Inflammatory macrophage (primary cell): ENCODE measurements around the gene CDH5.

Experiments used
- DNase-seq, 2 donors: peaks; one replicate each; pipeline ENCODE4 v3.0.0-alpha.2; 2020 to 2022

The CDH5 gene

DNA sequence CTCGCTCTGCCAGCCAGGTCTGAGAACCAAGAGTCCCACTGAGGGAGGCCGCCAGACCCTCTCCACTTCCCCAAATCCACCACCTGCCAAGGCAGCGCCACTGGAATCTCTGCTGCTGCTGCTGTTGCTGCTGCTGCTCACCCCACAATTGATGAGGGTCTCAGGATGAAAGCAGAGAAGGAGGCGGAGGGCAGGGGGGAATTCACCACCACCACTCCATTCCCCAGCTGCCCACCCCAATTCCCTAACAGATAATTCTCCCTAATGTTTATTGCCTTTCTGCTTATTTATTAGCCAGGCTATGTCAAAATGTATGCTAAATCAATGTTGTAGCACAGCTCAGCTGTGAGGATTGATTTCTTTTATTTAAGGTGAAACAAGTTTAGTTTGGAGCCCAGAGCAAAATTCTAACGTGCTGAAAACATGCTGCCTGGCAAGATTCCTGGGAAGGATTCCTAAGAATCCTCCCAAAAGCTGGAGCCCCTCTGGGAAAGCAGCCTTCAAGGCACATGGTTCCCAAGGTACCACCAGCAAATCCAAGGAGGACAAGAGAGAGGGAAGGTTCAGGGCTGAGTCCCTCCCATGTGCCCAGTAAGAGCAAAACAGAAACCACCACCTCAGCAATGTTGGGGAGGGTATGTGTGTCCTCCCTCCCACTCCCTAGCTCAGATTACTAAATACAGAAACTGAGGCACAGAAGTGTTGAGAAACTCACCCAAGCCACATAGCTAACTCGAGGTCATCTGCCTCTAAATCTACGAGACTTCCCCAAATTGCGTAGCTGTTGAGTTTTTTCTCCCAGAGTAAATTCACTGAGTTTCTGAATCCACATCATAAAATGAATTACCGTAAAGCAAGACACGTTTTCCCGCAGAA lies 12.2 kb upstream of the CDH5 start:
- peak; percentile 41 to 64 for DNase-seq

DNA sequence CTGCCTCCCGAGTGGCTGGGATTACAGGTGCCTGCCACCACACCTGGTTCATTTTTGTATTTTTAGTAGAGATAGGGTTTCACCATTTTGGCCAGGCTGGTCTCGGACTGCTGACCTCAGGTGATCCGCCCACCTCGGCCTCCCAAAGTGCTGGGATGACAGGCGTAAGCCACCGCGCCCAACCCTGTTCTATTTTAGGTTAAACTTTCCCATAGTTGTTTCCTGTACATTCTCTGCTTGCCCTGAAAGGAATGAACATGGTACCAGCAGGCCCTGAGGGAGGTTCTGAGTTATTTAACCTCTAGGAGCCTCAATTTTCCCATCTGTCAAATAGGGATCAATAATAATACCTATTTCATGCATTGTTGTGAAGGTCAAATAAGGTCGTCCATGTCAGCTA lies 11.0 kb upstream of the CDH5 start:
- no peak for DNase-seq

DNA sequence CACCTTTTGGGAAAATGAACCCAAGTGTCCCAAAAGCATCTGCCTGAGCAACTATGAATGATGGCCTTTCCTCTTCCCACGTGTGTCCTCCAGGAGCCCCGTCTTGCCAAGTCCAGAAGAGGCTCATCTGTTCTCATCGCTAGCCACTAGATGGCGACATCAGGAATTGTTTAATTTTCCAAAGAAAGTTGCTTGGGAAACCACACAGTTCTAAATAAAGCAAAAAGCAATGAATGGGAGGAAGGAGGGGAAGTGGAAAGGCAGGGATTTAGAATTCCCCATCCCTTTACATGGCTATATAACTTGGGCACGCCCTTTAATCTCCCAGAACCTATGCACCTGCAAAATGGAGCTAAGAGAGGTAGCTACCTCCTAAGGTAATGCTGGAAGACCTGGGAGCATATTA lies 9.0 kb upstream of the CDH5 start:
- peak; percentile 62 to 68 for DNase-seq

DNA sequence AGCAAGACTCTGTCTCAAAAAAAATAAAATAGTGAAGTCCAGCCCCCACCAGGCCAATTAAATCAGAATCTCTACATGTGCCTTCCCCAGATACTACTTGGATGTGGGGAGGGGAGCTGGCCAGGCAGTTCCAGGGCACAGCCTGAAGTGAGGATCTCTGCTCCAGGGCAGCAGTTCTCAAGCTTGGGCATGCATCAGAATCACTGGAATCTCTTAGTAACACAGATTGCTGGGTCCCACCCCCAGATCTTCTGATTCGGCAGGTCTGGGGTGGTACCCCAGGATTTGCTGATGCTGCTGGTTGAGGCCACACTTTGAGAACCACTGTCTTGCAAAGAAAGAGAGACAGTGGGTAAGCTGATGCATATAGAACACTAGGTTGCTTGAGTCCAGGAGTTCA lies 8.3 kb upstream of the CDH5 start:
- no peak for DNase-seq

DNA sequence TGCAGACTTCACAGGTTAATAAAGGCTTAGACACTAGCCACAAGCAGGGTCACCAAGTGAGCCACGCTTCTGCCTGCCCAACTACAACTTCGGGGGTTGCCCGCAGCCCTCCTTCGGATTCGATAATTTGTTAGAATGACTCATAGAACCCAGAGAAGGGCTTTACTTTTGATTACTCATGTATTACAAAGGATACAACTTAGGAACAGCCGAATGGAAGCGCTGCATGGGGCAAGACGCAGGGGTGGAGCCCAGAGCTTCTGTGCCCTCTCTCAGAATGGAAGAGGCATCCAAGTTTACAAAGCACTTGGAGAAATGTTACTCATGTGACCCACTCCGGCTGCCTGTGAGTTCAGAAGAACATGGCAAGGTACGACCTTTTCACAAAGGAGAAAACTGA lies 7.5 kb upstream of the CDH5 start:
- no peak for DNase-seq

DNA sequence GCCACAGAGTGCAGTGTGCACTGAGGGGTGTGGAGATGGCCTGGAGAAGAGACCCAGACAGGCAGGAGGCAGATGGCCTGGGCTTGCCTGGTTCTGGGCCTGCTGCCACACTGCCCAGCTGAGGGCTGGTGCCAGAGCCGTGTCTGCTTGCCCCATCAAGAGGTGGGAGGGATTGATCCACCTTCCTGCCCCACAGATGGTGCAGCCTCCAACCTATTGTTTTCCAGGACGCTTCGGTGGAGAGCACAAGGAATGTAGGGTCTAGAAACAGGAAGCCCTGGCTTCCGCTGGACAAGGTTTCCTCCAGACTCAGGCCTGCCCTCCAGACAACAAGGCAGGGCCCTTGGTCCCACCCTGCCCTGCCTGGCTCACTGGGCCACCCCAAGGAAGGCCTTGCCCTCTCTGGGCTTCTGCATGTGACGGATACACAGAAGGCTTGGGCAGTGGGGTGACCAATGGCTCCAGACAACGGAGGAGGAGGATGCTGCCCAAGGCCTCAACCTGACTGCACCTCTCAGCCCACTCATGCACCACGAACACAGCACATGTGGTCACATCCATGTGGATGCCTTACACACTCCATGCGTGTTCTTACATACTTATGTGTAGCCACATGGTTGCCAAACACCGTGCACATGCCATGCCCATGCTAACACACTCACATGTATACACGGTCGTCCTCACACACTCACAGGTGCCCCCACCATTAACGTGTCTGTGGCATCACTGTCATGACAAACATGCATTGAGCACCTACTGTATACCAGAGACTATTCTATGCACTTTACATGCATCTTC lies 6.5 kb upstream of the CDH5 start:
- DNase-seq: no peak

DNA sequence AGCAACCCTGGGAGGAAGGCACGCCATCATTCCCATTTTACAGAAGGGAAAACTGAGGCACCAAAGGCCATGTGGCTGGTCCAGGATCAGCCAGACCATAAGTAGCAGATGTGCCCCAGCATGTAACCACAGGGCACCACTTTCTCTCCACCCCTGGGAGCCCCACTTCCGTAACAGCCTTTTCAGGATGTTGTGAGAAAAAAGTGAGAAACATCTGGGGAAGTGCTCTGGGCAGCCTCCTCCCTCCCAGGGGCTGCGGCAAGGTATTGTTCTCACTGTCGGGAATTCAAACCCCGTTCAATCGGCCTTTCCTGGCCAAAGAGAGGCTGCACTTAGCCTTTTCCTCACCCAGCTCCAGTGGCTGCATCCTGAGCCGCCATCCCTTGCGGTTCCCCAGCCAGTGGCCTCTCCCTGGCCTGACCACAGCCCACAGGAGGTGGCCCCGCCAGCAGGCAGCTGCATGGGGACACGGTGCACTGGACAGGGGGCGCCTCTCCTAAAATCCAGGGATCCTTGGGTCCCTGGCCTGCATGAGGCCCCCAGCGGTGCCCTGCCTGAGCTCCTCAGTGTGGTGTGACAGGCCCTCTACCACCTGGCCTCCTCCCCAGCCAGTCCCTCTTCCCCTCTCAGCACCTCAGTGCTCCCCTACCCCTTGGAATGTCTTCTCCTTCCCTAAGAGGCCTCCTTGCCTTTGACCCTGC lies 5.7 kb upstream of the CDH5 start:
- peak in 1 of 2 donors; percentile 21 for DNase-seq

DNA sequence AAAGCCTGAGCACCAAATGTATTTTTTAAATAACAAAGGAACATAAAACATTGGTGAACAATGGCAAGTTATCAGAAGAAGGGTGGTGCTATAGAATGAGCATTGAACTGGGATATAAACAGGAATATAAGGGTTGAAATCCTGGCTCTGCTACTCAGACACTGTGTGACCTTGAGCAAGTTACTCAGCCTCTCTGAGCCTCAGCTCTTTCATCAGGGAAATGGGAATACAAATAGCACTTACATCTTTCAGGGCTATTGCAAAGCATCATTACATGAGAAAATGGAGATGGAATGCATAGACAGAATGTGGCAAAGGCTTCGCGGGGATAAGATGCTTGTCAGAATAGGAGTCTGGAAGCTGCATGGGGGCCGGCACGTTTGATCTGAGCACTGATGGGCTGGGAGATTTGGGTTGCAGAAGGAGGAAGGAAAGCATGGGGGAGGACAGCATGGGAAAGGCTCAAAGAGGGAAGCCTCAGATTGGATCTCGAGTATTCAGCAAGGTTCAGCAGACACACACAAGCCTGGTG lies 4.8 kb upstream of the CDH5 start:
- no peak for DNase-seq

DNA sequence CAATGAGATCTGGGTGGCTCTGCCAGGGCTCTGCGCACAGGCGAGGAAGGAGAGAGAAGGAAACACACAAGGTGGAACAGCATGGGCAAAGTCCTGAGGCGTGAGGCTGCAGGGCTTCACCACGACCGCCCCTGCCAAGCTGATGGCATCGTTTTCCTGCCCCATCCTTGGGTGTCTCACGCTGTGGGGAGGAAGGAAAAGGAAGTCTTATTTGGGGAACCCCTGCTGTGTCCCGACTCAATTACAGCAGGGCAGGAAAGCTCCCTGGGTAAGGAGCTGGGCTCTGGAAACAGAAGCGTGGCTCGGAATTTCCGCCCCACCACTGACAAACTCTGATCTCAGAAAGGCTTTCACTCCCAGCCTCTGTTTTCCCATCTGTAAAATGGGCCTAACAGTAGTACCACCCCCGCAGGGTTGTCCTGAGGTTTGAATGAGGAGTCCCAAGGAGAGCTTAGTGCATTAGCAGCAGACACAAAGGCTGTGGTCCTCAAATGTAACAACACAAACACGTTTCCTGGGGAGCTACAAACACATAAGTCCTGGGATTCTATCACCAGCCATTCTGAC lies 3.2 kb upstream of the CDH5 start:
- no peak for DNase-seq

DNA sequence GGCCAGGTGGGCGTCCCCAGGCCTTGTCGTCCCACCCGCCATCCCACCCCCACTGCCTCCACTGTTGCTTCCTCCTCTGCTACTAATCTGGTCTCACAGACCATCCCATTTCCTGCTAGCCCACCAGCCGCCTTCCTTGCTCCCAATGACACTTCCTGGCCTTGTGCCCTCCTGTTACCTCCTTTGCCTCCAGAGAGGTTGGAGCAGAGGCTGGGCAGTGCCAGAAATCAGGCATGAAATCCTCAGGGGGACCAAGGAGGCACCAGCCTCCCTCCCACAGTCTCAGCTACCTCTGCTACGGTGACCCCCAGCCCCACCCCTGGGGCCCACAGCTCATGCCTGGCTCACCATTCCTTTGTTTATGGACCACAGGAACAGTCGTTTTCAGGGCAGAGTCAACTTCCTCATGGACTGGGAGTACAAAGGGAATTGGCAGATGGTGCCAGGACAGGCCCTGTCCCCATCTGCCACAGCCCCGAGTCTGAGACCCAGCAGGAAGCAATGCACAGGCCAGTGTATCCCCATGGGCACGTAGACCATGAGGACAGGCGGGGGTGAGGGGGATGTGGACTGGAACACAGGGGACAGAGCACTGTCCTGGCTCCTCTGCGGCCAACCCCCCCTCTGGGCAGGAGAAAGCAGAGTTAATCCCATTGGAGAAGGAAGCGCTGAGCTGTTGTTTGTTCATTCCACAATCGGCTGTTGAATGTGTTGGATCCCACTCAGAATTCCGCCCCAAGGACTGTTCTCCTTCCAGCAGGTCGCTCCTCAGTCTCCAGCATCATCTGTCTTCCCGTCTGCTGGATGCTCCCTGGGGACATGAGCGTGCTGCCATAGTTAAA lies 2.2 kb upstream of the CDH5 start:
- no peak for DNase-seq

DNA sequence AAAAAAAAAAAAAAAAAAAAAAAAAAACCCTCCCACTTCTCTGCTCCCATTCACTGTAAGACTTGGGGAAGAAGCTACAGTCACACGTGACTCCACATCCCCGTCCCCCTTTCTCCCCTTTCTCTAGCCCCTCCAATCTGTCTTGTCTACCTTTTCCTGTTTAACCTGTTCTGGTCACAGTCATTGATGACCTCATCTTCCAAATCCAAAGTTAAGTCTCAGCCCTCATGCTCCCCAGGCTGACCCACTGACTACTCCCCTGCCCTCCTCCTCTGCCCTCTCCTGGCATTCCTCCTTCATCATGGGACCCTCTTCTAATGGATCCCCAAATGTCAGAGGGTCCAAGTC lies 1.6 kb upstream of the CDH5 start:
- DNase-seq: no peak

DNA sequence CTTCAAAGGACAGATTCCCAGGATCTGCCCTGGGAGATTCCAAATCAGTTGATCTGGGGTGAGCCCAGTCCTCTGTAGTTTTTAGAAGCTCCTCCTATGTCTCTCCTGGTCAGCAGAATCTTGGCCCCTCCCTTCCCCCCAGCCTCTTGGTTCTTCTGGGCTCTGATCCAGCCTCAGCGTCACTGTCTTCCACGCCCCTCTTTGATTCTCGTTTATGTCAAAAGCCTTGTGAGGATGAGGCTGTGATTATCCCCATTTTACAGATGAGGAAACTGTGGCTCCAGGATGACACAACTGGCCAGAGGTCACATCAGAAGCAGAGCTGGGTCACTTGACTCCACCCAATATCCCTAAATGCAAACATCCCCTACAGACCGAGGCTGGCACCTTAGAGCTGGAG lies 840 bp upstream of the CDH5 start:
- DNase-seq: peak; percentile 23 to 62

DNA sequence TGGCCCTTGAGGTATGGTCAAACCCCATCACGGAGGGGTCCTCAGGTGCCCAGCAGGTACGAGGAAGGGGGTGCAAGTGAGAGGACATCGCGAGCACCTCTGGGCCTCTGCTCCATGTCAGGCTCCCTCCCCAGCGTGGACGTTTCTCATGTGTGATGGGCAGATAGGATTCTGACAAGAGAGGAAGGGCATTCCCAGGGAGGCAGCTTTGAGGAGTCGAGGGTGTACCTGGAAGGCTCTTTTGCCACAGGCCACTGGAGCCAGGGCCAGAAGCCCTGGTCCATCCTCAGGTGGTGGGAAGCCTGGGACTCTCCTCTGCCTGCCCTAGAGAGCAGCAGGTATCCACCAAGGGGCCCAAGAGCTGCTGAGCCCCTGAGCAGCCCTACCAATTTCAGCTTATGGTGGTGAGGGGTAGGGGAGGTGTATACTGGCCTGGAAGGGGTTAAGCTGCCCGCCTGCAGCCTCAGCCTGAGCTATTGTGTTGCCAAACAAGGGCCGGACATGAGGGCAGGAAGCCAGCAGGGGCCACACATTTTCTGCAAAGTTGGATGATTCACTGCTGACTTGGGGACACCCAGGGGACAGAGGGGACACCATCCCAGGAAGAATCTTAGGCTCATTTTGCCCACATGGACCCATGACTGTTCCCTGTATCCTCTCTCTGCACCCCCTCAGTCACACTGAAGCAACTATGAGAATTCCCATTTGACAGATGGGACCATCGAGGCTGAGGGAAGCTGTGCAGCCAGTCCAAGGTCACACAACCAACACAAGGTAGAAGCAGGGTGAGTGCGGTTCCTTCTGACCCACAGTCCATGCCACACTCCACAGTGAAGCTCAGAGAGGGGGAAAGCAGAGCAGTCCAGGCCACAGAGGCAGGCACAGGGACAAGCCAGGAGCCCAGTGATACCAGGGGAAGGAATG lies 1.7 kb downstream of the CDH5 start:
- peak; percentile 13 to 19 for DNase-seq

DNA sequence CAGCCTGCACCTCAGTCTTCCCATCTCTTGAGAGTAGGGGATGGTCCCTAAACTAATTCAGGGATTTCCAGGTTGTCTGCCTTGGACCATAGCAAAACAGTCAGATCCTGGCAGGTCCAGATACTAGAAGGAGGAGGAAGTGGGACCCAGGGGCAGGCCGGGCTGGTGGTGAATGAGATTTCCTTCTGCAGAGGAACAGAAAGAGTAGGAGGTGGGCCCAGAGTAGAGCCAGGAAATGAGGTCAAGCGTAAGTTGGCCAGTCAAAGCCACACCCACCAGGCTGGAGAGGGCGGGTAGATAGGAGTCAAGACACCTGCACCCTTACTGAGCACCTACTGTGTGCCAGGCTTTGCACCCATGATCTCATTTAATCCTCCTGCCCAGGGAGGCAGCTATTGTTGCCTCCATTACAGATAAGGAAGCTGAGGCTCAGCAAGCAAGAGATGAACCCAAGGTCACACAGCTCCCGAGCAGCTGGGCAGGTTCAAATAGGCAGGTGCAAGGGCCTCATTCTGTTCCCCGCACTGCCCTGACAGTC lies 2.6 kb downstream of the CDH5 start:
- DNase-seq: peak; percentile 78 to 79

DNA sequence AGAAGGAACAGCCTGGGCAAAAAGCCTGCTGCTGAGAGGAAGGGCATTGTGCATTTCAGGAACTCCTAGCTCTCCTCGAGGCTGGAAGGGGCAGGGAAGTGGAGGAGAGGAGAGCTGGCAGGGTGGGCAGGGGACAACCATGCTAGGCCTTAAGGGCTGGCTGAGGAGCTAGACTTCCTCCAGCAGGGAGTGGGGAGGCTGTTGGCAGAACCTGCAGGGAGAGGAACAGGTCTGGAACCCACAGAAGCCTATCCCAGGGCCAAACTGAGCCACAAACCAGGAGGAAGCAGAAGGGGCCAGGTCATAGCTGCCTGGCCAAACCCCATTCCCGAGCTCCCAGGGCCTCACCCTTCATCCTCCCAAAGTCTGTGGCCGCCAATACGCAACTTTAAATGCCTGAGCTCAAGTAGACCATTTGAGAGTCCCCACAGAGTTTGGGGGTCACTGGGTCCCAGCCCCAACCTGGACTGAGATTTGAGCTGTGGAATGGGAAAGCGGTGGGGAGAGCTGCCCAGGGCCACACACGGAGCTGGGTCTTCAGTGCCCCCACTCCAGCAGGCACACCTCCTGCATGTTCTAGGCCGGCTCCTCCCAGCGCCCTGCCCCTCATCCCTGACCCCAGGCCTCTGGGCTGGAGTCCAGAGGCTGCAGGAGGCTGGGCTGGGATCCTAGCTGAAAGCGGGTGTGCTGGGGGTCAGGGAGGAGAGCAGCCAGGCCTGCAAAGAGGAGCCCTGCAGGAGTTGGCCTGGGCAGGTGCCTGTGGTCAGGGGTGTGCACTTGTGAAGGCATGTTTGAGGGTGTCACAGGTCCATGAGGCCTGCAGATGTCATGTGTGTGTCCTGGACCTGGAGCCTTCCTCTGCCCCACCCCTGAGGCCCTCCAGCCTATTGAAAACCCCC lies 4.5 kb downstream of the CDH5 start:
- peak; percentile 11 to 13 for DNase-seq

DNA sequence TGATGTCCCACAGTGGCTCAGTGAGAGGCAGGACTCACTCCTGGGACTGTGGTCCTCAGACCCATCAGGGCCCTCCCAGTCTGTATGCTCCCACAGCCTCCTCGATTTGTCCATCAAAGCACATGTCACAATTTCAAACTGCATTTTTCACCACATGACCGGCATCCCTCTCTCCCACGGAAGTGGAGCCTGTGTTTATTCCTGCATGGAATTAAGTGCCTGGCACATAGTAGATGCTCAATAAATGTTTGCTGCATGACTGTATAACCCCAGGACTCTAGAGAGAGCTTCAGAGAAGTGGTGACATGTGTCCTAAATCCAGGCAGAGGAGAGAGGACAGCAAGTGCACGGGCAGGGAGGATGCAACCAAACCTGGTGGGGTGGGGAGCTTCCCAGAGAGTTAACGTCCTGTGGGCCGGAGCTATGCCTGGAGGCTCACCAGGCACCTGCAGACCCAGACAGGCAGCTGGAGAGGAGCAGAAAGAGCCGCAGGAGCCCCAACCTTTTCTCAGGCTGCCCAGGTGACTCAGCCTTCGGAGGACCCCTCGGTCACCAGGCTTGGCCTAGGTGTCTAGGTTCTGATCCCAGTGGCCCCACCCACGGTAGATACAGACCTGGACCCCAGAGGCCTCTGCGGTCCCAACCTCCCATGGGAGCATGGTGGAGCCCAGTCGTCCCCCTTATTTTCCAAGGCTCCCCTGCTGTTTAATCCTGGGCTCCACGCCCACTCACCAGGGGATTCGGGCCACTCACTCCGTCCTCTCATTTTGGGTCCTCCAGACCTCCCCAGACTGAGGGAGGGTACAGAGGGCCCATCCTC lies 5.8 kb downstream of the CDH5 start:
- no peak for DNase-seq

DNA sequence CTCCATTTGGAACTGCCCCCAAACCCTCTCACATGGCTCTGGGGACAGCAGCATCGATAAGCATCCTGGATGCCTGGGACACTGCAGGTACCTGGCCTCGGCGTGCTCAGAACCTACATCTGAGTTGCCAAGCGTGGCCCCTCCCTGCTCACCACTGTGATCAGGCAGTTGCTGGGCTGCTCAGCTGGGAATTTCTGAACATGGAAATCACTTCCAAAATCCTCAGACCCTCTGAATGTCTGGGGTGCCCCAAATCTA lies 6.3 kb downstream of the CDH5 start:
- DNase-seq: no peak

DNA sequence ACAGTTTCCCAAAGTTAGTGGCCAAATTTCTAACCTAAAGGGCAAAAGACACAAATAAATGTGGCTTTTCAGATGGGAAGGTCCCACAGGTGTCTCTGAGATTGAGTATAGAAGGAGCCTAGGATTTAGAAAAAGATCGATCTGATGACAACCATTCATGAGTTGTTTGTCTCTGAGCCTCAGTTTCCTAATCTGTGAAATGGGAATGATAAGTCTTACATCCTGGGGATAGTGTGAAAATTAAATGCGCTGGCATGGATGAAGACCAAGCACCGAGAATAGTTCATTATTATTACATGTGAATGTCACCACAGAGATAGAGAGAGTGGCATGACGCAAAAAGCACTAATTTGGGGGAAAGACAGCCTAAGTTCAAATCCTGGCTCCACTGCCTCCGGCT lies 7.2 kb downstream of the CDH5 start:
- DNase-seq: no peak

DNA sequence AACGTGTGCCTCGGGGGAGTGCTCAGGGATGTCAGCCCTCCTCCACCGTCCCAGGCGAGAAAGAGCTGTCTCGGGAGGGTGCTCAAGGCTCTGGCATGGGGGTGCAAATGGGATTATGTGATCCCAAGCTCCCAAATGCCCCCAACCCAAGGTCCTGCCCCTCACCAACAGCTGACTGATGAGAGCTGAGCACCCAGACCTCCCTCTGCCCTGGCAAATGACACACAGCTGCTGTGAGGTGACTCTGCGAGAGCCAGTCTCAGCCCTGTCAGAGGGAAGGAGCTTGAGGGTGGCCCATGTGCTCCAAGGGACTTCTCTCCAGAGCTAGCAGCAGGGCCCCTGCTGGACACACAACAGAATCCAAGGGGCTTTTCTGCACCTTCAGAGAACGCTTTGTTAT lies 7.7 kb downstream of the CDH5 start:
- DNase-seq: no peak
